GM20000 (cell line): ENCODE measurements around the gene ANKRD27.
"Not testable (repeated sequence)": the region's sequence is repeated elsewhere in the genome, so short reads cannot be mapped to it uniquely, and the experiment has no call there.

Experiments used
- DNase-seq: peaks from one replicate; pipeline ENCODE4 v3.0.0; 2012; ENCODE audit warnings: low spot score
- CTCF ChIP-seq: IDR thresholded peaks from 2 replicates; pipeline ENCODE4 v1.5.1; 2012; ENCODE audit warnings: mild to moderate bottlenecking, control low read depth; ENCODE audit errors: extremely low read depth, missing control alignments

ANKRD27 gene

GRCh38 chr19:32709032-32709431 is 34.1 kb upstream of the ANKRD27 start:
- no peak for DNase-seq
- TF ChIP-seq CTCF: no peak

- DNase-seq: no peak
- no peak for TF ChIP-seq CTCF
Measured at GRCh38 chr19:32708457-32708856, 33.5 kb upstream of the ANKRD27 start.

- not testable (repeated sequence) for DNase-seq
Measured at GRCh38 chr19:32704006-32704405, 29.0 kb upstream of the ANKRD27 start.

GRCh38 chr19:32702010-32702409 is 27.0 kb upstream of the ANKRD27 start:
- no peak for DNase-seq

GRCh38 chr19:32700129-32700528 is 25.1 kb upstream of the ANKRD27 start:
- DNase-seq: not testable (repeated sequence)

More at GRCh38 chr19:32702010-32702409, 27.0 kb upstream of the ANKRD27 start:
- no peak for TF ChIP-seq CTCF

- DNase-seq: not testable (repeated sequence)
Measured at GRCh38 chr19:32696771-32697170, 21.8 kb upstream of the ANKRD27 start.

GRCh38 chr19:32695506-32695905 is 20.5 kb upstream of the ANKRD27 start:
- DNase-seq: not testable (repeated sequence)

- not testable (repeated sequence) for DNase-seq
Measured at GRCh38 chr19:32694851-32695250, 19.9 kb upstream of the ANKRD27 start.

GRCh38 chr19:32694316-32694715 is 19.3 kb upstream of the ANKRD27 start:
- DNase-seq: not testable (repeated sequence)

GRCh38 chr19:32693151-32694108 is 18.4 kb upstream of the ANKRD27 start:
- not testable (repeated sequence) for DNase-seq

GRCh38 chr19:32692727-32693061 is 17.7 kb upstream of the ANKRD27 start:
- DNase-seq: no peak
- no peak for TF ChIP-seq CTCF
